Activated CD4-positive, alpha-beta T cell treated with anti-CD3 and anti-CD28 coated beads, Interleukin-2, amount 50 U/mL, for 4 hours (primary cell): ENCODE measurements around the gene APP.
A peak's percentile ranks its signal among the peaks of the same experiment; 100 is the strongest.

Experiments
- DNase-seq, 2 experiments: peaks; one replicate each; pipeline ENCODE4 v3.0.0-alpha.2; 2020

APP gene

DNA sequence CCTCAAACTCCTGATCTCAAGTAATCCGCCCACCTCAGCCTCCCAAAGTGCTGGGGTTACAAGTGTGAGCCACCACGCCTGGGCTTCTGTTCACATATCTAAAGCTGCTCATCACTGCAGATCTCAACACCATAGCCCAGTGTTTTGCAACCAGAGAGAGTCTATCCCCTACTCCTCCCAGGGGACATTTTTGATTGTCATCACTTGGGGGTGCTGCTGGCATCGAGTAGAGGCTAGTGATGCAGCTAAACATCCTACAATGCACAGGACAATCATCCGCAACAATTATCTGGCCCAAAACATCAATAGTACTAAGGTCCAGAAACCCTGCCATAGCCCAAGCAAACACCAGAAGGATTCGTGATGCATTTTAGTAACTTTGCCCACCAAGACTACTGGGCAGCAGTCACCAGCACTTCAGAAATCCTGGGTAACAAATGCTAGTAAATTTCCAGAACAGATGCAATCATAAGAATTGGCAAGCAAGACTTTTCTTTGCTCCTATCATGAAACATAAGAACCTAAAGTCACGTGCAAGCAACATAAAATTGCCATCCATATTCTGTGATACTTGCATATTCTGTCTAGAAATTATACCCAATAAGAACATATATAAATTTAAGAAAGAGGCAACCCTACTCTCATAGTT, 159.2 kb downstream of the APP start:
- DNase-seq = no peak

- DNase-seq = no peak
Measured at GRCh38 chr21:26007951-26008498, 162.5 kb downstream of the APP start.

DNA sequence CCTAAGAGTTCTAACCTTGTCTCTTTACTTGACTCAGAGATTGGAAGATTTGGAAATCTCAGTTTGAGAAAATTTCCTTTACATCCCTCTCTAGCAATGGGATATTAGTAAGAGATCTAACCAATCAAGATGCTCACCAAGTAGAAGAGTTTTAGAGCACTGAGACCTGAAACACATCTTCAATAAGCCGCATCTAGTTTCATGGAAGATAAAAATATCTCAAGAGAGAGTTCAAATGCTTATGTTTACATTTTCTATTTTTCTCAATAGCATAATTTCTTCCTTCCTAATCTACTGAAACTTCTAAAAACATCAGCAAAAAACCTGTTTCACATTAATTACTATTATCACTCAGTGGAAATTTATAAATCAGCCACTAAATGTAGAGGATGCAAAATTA, 165.1 kb downstream of the APP start:
- no peak for DNase-seq

DNA sequence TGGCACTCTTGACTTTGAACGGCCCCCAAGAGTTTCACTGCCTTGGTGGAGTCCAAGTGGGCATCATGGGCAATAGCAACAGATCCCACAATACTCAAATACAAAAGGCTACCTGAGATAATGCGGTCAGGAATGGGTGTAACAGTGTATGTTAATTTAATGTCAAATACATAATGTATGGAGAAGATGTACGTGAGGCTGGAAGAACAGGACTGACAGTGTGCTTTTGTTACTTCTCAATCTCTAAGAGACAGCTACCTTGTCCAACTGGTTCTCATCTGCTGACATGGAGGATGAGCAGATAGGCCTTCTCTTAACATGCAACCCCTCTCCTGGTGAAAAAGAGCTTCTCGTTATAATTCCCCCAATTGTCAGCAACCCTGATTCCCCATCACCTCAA, 167.2 kb downstream of the APP start:
- no peak for DNase-seq

DNA sequence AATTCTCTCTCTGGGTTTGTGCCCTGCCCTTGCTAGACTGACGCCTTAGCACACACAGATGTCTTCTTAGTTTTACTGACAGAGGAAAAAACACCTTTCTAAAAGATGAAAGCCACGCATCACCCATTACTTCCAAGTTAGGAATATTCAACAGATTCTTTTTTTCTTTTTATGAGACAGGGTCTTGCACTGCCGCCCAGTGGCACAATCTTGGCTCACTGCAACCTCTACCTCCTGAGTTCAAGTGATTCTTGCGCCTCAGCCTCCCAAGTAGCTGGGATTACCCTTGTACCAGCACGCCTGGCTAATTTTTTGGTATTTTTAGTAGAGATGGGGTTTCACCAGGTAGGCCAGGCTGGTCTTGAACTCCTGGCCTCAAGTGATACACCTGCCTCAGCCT, 169.2 kb downstream of the APP start:
- no peak for DNase-seq

- DNase-seq = peak; percentile 1 to 3
Measured at GRCh38 chr21:25999921-26000582, 170.5 kb downstream of the APP start.

DNA sequence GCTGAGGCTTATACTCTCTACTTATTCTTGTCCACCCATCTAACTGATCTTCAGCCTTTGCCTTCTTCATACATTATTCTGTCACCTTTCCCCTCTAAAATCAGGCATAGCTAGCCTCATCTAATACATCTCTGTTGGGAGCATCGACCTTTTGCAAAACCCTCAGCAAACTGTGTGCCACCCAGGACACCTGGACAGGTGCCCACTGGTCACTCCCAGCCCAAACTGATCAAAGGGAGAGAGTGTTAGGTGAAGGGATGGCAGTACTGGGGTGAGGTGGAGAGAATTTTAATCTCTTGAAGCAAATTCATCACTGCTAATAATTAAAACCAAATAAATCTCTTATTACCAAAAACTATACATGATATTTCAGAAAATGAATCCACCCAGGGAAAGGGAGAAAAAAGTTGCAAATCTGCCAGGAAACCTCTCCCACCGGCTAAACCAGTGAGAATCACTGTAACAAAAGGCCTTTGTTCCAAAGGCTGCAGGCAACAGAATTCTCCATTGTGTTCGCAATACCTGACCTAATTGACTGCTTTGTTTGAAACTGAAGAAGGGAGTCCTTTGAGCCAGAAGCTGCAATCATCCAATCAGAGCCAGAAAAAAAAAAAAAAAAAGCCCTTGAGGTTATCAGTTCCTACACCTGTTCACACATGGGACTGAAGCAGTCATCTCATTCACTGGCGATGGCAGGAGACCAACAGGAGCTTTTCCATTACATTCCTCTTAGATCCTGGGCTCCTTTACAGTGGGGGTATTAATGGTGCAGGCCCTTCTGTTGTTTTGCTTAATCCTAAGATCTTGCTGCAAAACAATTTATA, 172.6 kb downstream of the APP start:
- DNase-seq = no peak

DNA sequence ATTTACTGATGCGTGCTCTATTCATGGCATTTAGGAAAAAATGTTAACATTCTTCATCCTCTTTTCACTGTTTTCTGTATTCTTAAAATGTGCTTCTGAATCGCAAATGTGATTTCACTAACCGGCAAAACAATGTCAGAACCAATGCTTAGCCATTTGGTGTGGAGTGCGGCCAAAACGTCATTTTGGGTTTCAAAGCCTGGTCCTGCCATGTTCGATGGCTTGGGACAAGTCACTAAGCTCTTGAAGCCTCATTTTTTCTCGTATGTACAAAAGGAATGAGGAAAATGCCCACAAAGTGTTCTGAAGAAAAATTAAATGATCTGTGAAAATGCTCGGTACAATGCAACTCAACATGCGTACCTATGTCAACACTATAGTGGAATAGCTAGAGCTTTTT, 175.3 kb downstream of the APP start:
- no peak for DNase-seq

GRCh38 chr21:25994758-25995163, 175.8 kb downstream of the APP start:
- no peak for DNase-seq

- no peak for DNase-seq
Measured at GRCh38 chr21:25988738-25989137, 181.8 kb downstream of the APP start.

DNA sequence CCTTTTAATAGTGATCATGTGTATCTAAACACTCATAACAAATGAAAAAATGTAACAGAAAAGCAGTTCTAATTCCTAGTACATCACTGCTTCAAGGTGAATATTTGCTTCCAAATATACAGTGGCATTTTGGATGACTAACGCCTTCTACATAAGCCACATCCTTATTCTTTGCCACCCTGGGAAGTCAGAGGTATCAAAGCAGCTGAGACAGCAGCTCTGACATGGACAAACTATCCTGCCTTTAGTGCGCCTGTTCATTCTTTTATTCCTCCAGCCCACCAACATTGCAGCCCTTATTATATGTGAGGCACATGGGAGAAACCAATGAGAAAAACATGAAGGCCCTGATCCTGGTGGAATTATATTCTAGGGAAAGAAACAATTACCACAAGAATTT, 183.0 kb downstream of the APP start:
- DNase-seq = no peak

- DNase-seq = no peak
Measured at GRCh38 chr21:25986928-25987327, 183.6 kb downstream of the APP start.

DNA sequence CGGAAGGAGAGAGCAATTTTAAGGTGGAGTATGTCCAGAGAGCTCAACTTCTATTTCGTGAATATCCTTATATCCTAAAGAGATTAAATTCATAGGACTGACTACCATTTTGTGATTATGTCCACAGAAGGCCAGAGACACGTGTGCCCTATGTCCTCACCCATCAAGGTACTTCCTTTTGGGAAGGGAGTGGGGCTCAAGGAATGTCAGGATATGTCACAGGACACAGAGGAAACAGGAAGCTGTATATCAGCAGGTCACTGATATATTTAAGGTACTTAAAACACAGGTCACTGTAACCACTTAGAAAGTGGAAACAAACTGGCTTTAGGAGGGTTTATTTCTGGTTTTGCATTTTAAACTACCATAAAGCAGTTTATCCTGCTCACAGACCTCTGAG, 184.6 kb downstream of the APP start:
- no peak for DNase-seq

DNA sequence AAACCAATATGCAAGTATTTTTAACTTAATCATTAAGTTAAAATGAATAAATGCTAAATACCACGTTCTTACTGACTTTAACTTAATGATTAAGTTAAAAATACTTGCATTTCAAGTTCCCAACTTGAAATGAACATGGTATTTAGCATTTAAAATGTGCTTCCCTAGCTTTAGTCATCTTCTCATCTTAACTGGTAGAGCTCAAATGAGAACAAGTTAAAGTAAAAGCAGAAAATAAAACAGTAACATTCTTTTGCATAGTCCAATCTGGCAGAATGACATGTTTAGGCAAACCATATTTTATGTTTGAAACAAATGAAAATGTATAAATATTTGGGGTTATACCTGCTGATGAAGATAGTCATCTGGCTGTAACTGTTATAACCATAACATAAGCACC, 186.0 kb downstream of the APP start:
- DNase-seq = no peak

- DNase-seq = no peak
Measured at GRCh38 chr21:25983745-25984144, 186.8 kb downstream of the APP start.

GRCh38 chr21:25980710-25981109, 189.9 kb downstream of the APP start:
- no peak for DNase-seq

DNA sequence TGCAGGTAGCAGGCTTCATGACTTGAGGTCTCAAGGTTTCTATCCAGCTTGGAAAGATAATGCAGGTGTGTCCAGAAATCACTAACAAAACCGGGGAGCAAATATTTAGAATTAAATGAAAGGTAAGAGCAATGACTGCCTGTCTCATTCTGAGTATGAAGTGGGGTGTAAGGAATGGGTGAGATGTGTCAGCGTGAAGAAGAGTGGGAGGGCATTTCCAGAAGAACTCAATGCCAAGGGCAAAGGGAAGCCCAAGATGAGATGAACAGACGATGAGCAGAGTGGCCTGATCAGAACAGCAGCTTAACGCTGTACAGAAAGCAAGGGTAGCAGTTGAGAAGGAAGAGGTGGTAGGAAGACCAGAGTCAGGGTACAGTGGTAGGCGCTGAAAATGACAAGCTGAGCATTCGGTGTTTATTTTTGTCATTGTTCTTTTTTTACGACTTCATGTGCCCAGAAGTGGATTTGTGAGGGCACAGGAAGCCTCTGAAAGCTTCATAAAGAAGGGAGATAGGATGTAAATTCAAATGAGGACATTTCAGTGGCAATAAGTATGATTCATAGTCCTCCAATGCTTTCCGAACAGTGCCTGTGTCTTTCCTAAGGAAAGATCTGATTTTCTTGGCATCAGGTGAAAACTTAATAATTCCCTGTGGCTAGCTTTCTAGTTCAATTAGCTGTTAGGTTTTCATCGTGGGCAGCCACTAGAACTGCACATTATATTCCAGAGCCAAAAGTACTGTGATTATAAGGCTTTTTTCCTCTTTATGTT, 190.5 kb downstream of the APP start:
- no peak for DNase-seq

- no peak for DNase-seq
Measured at GRCh38 chr21:25977068-25977611, 193.4 kb downstream of the APP start.

DNA sequence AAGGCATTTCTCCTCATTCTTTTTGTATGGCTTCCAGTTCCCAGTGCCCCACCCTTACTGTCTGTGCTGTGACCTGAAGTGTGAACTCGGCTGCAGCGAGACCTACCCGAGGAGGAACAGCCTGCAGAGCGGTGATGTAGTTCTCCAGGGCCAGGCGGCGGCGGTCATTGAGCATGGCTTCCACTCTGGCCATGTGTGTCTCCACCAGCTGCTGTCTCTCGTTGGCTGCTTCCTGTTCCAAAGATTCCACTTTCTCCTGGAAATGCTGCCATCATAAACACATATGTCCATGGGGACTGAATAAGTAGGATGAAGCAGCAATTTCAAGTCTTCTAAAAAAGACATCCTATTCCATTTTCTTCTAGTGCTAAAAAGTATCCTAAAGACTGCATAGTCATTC, 195.6 kb downstream of the APP start:
- no peak for DNase-seq

- DNase-seq = no peak
Measured at GRCh38 chr21:25970254-25970930, 200.2 kb downstream of the APP start.

- DNase-seq = no peak
Measured at GRCh38 chr21:25967901-25968438, 202.6 kb downstream of the APP start.
